Activated CD4-positive, alpha-beta T cell treated with anti-CD3 and anti-CD28 coated beads for 1 hour (primary cell): ENCODE results near the gene CABP1.
"Not testable (repeated sequence)": the region's sequence is repeated elsewhere in the genome, so short reads cannot be mapped to it uniquely, and the experiment has no call there.

Experiments
- DNase-seq: peaks from one replicate; pipeline ENCODE4 v3.0.0-alpha.2; 2020

The CABP1 gene

GRCh38 chr12:120668868-120669840, 28.7 kb downstream of the CABP1 start:
- no peak for DNase-seq

- DNase-seq, result not testable (repeated sequence)
These were observed 29.8 kb downstream of the CABP1 start for GRCh38 chr12:120670237-120670636.

GRCh38 chr12:120670667-120671066, 30.2 kb downstream of the CABP1 start:
- no peak for DNase-seq

GRCh38 chr12:120674097-120674636, 33.7 kb downstream of the CABP1 start:
- no peak for DNase-seq

- no peak for DNase-seq
These were observed 37.5 kb downstream of the CABP1 start for GRCh38 chr12:120677765-120678473.

DNA sequence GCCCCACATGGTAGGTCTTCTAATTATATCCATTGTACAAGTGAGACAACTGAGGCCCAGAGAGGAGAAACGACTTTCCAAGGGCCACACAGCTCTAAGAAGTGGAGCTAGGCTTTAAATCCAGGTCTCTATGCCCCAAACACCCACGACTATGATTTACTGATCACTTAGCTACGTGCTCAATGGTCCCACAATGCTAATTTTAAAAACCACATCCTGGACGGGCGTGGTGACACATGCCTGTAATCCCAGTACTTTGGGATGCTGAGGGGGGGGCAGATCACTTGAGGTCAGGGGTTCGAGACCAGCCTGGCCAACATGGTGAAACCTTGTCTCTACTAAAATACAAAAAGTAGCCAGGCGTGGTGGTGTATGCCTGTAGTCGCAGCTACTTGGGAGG, 38.1 kb downstream of the CABP1 start:
- no peak for DNase-seq

DNA sequence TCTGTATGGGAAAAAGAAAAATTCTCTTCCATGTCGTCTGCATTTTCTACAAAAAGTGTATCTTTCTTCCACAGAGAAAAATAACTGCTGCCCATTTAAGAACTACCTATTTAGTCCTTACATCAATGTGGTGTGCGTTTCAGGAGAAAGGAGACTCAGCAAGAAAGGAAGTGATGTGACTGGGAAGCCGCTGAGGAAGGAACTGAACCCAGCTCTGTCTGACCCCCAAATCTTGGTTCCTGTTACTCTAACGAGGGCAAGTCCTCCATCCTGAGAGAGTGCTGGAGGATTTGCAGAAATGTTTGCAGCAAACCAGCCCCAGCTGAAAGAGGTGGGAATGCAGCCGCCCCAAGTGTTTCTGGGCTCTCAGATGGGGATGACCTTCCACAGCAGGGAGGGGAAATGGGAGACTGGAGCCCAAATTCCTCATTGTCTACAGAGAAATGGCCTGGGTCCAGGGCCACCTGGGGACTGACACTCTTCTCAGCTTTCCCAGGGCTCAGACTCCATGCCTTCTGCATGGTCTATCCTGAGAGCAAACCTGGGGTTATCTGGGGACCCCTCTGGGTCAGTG, 39.8 kb downstream of the CABP1 start:
- no peak for DNase-seq

DNA sequence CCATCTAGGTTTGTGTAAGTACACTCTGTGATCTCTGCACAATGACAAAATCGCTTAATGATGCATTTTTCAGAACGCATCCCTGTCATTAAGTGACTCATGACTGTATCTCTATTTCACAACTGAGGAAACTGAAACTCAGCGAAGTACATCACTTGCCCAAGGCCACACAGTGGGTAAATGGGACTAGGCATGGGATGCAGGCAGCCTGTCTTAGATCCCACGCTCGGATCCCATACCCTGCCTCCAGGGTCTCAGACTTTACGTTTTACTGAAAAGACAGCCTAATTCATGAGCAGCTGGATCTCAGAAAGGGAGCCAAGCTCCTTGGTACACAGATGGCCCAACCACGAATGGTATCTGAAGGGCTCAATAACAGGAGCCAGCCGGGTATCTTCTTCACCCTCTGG, 44.1 kb downstream of the CABP1 start:
- no peak for DNase-seq

- no peak for DNase-seq
These were observed 45.1 kb downstream of the CABP1 start for GRCh38 chr12:120685522-120685921.

GRCh38 chr12:120686151-120686689, 45.8 kb downstream of the CABP1 start:
- peak; percentile 95 for DNase-seq

- DNase-seq, result peak; percentile 99
These were observed 46.5 kb downstream of the CABP1 start, which contains the start of gene MLEC for GRCh38 chr12:120686690-120687577. Gene MLEC (plus strand): TSS chr12:120687149. CDS start chr12:120687297, 148 bp downstream.

GRCh38 chr12:120687578-120688289, 47.3 kb downstream of the CABP1 start:
- DNase-seq, result no peak

DNA sequence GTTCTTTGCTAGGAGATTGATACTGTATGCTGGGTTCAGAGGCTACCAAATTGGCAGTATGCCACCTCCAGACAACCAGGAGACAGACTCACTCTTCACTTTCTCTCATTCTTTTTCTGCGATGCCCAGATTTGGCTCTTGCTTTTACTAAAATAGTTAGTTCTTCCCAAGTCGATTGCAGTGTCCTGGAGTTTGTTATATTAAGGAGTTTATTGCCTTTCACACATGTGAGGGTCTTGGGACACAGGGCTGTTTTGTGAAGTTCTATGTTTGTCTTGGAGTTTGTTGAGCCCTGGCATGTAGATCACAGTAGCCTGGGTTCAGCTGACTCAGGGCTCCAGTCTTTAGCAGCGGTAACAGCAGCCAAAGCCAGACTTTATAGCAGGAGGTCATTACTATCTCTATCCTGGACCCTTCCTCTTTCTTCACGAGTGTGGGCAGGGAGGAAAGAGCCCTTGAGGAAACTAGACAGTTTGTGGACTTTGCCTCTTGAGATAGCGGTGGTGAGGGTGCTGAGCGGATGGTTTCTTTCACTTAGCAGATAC, 48.2 kb downstream of the CABP1 start:
- no peak for DNase-seq

GRCh38 chr12:120689397-120690082, 49.1 kb downstream of the CABP1 start:
- no peak for DNase-seq

- no peak for DNase-seq
These were observed 49.6 kb downstream of the CABP1 start for GRCh38 chr12:120690083-120690450.

DNA sequence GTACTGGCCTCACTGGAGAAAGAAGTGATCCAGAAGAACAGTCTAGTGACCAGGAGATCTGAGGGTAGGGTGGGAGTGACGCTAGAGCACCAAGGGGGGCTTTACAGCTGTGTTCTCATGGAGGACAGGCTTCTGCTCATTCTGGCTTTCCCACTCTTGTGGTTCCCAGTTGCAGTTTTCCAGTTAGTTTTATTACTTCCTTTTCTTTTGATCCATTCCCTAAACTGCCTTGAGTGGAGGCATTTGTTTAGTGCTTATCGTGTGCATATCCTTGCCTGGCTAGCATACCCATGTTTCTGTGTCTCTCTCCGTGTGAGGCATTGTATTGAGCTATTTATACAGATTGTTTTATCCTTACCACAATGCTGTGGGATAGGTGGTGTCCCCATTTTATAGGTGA, 50.6 kb downstream of the CABP1 start:
- DNase-seq, result no peak

- DNase-seq, result no peak
These were observed 52.2 kb downstream of the CABP1 start for GRCh38 chr12:120692524-120693033.

DNA sequence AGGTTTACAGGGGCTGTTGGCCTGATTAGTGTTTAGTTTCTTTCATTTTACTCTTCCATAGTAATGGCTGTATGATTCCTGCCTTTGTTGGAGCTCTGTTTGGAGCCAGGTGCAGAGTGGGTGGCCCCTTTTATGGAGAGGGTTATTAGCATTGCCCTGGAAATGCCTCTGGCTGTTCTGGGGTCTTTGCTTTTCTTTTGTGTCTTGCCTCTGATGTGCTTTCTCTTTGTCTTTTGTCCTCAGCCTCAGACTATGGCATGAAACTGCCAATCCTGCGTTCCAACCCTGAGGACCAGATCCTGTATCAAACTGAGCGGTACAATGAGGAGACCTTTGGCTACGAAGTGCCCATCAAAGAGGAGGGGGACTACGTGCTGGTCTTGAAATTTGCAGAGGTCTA, 53.4 kb downstream of the CABP1 start:
- no peak for DNase-seq

DNA sequence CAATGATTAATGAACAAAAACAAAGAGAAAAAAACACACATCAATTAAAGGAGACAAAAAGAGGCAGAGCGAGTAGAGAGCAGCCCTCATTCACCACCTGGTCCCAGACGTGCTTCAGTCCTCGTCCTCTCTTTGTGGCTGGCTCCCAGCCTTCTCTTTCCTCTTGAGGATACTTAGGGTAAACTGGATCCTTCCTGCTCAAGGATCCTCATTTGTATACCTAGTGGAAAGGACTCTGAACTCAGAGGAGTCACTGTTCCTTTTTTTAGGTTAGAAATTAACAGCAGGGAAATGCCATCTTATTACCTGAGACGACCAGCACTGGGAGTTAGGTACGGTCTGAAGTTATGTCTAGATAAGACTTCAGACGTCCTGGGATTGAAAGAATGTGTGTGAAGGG, 56.2 kb downstream of the CABP1 start:
- no peak for DNase-seq

DNA sequence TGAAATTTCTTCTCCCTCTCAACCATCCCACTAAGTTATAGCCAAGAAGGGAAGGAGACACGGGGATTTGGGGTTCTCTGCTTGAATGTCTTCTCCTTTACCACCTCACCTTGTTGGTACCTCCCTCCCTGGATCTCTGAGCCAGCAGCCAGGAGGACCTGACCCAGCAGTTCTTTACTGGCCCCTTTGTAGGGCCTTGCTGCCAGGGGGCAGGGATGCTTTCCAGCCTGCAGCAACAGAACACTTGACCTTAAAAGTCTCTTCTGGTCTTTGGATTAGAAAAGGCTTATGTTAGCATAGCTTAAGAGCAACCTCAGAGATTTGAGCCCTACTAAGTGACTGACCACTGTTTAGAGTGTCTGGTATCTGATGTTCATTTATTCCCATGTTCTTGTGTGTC, 56.9 kb downstream of the CABP1 start:
- no peak for DNase-seq
